NB4 (cell line): ENCODE measurements around the gene TM9SF2.
A peak's percentile ranks its signal among the peaks of the same experiment; 100 is the strongest.

ENCODE experiments used
- DNase-seq: peaks from one replicate; pipeline ENCODE4 v3.0.0; 2010; ENCODE audit warnings: low read depth
- H3K4me3 ChIP-seq: one replicate; pipeline ENCODE4 v1.5.1; 2011; ENCODE audit warnings: mild to moderate bottlenecking, low read depth, low read length, moderate library complexity
- CTCF ChIP-seq: IDR thresholded peaks from one replicate; pipeline ENCODE4 v1.5.1; 2012; ENCODE audit warnings: low read depth, low read length
- MAX ChIP-seq: IDR thresholded peaks from 2 replicates; pipeline ENCODE4 v1.6.1; 2011; ENCODE audit warnings: low read depth, low read length
- MYC ChIP-seq: IDR thresholded peaks from 2 replicates; pipeline ENCODE4 v1.6.1; 2011; ENCODE audit warnings: low read depth, low read length
- POLR2A ChIP-seq: IDR thresholded peaks from 2 replicates; pipeline ENCODE4 v1.6.1; 2011; ENCODE audit warnings: mild to moderate bottlenecking; ENCODE audit not compliant: insufficient read length; ENCODE audit errors: extremely low read depth

Gene TM9SF2

GRCh38 chr13:99548448-99548847, 47.2 kb downstream of the TM9SF2 start:
- TF ChIP-seq POLR2A (no peak), MAX (no peak), MYC (no peak), CTCF (no peak)
- peak; percentile 15 for DNase-seq
- H3K4me3 ChIP-seq: no peak overlapping the region

- no peak overlapping the region for H3K4me3 ChIP-seq
- TF ChIP-seq MYC (no peak), POLR2A (no peak), MAX (no peak), CTCF (no peak)
- no peak for DNase-seq
Observed at GRCh38 chr13:99553033-99553432, 51.8 kb downstream of the TM9SF2 start.

GRCh38 chr13:99555149-99555548, 53.9 kb downstream of the TM9SF2 start:
- TF ChIP-seq CTCF (no peak), POLR2A (no peak), MAX (no peak), MYC (no peak)
- DNase-seq: no peak
- H3K4me3 ChIP-seq: no peak overlapping the region

- H3K4me3 ChIP-seq: no peak overlapping the region
- TF ChIP-seq MAX: no peak
- no peak for TF ChIP-seq CTCF
- TF ChIP-seq POLR2A: no peak
- no peak for TF ChIP-seq MYC
Observed at GRCh38 chr13:99556867-99557443, 55.7 kb downstream of the TM9SF2 start.

GRCh38 chr13:99558570-99559180, 57.4 kb downstream of the TM9SF2 start:
- no peak for DNase-seq
- TF ChIP-seq CTCF (no peak), POLR2A (no peak), MYC (no peak), MAX (no peak)
- no peak overlapping the region for H3K4me3 ChIP-seq

More at GRCh38 chr13:99556867-99557443, 55.7 kb downstream of the TM9SF2 start:
- no peak for DNase-seq
